ENCODE results near the gene NUCKS1.

The NUCKS1 gene

GRCh38 chr1:205704903-205705302, 45.1 kb downstream of the NUCKS1 start:
- in situ Hi-C loops (cut with MboI; ENCODE audit: low pct_unique_long_range_greater_than_20kb, low sequenced_read_pairs, unreplicated experiment), result loop anchor here (5.0 kb wide), 1 partner anchor 38 kb away; no protein-coding TSS in a partner anchor
- TF ChIP-seq CTCF (IDR thresholded peaks at IDR 0.05; ENCODE audit: extremely low read depth, insufficient read depth, missing control alignments), result no peak

DNA sequence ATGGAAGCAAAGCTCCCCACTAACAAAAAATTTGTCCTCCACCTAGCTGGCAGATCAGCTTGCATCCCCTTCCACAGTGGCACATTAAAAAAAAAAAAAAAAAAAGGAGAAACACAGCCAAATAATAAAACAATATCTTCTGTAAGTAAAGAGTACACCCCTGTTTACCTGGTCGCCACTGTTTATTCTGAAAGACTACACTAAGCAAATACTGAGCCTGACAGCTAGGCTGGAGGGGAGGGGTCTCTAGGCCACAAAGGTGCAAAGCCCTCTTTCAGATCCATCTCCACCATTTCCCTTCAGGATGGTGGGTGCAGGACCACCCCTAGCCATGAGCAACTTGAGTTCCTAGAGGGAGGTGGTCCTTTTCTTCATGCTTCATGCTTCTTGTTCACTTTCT, 46.9 kb downstream of the NUCKS1 start:
- no peak for DNase-seq (ENCODE audit: low spot score)
- TF ChIP-seq CTCF (IDR thresholded peaks at IDR 0.05; ENCODE audit: extremely low read depth, insufficient read depth, missing control alignments), result no peak
- in situ Hi-C loops (cut with MboI; ENCODE audit: low pct_unique_long_range_greater_than_20kb, low sequenced_read_pairs, unreplicated experiment), result no loop called here

More at GRCh38 chr1:205704903-205705302, 45.1 kb downstream of the NUCKS1 start:
- no peak for DNase-seq (ENCODE audit: low spot score)

- no peak for TF ChIP-seq CTCF (IDR thresholded peaks at IDR 0.05; ENCODE audit: extremely low read depth, insufficient read depth, missing control alignments)
- DNase-seq (ENCODE audit: low spot score), result no peak
Measured at GRCh38 chr1:205701891-205702290, 48.1 kb downstream of the NUCKS1 start.

GRCh38 chr1:205701420-205701819, 48.6 kb downstream of the NUCKS1 start:
- DNase-seq (ENCODE audit: low spot score), result no peak
- no peak for TF ChIP-seq CTCF (IDR thresholded peaks at IDR 0.05; ENCODE audit: extremely low read depth, insufficient read depth, missing control alignments)
- in situ Hi-C loops (cut with MboI; ENCODE audit: low pct_unique_long_range_greater_than_20kb, low sequenced_read_pairs, unreplicated experiment), result no loop called here

More at GRCh38 chr1:205701891-205702290, 48.1 kb downstream of the NUCKS1 start:
- in situ Hi-C loops (cut with MboI; ENCODE audit: low pct_unique_long_range_greater_than_20kb, low sequenced_read_pairs, unreplicated experiment), result no loop called here

DNA sequence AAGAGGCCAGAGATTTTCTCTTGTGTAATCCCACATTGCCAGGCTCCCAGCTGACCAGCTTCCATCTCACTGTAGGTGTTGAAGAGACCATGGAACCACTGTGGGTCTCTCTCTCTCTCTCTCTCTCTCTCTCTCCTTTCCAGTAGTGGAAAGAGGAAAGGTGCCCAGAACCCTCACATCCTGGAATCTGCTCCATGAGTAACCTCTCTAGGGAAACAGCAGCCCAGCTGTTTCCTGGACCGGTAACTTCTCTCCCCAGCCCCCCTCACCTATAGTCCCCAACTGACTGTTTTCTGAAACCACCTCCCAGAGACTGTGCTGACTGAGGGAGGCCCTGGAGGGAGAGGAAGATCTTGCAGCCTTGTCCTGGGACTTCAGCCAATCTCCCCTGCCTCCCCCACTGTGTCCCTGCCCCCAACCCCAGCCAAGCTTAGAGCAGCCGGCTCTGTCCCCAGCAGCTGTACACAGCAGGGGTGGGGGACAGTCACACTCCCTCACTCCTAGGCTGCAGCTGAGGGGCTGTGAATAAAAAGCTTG, 49.0 kb downstream of the NUCKS1 start:
- TF ChIP-seq CTCF (IDR thresholded peaks at IDR 0.05; ENCODE audit: extremely low read depth, insufficient read depth, missing control alignments), result no peak
- in situ Hi-C loops (cut with MboI; ENCODE audit: low pct_unique_long_range_greater_than_20kb, low sequenced_read_pairs, unreplicated experiment), result no loop called here
- no peak for DNase-seq (ENCODE audit: low spot score)

DNA sequence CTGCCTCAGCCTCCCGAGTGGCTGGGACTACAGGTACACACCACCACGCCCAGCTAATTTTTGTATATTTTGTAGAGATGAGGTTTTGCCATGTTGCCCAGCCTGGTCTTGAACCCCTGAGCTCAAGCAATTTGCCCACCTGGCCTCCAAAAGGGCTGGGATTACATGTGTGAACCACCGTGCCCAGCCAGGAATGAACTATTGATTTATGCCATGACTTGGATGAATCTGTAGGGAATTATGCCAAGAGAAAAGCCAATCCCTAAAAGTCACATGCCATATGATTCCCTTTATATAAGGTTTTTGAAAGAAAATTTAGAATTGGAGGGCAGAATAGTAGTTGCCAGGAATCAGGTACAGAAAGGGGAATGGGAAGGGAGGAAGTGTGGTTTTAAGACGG, 50.6 kb downstream of the NUCKS1 start:
- TF ChIP-seq CTCF (IDR thresholded peaks at IDR 0.05; ENCODE audit: extremely low read depth, insufficient read depth, missing control alignments), result no peak
- in situ Hi-C loops (cut with MboI; ENCODE audit: low pct_unique_long_range_greater_than_20kb, low sequenced_read_pairs, unreplicated experiment), result no loop called here
- no peak for DNase-seq (ENCODE audit: low spot score)

Data from GM13977 (cell line).